Lung (tissue), 12 donors: Measurements from ENCODE around the gene DOCK4. TPM values are rescaled to one million over a fixed set of nuclear protein-coding genes. Genes with fewer than 3 reads are reported as not detected.

Source experiments
- ATAC-seq: fragments of 200-7000 bp; cut with Tn5 transposase; one replicate; pipeline ENCODE4 v1.9.1; 2020; ENCODE audit warnings: moderate number of reproducible peaks; ENCODE audit not compliant: insufficient read depth, low FRiP score
- DNase-seq, 3 donors: peaks; one replicate each; pipeline ENCODE4 v3.0.0-alpha.2; 2013 to 2017
- H3K27ac ChIP-seq, 2 donors: one replicate each; pipeline ENCODE4 v1.5.1; 2013; ENCODE audit warnings: mild to moderate bottlenecking in 2 of 2, moderate library complexity in 2 of 2, control low read depth in 1 of 2, inconsistent platforms in 1 of 2, low read depth in 1 of 2, low read length in 1 of 2
- H3K27me3 ChIP-seq, 3 donors: one replicate each; pipeline ENCODE4 v1.5.1; 2013; ENCODE audit warnings: low read length in 2 of 3; ENCODE audit not compliant: control insufficient read depth in 3 of 3, insufficient read depth in 3 of 3
- H3K36me3 ChIP-seq, 4 donors: one replicate each; pipeline ENCODE4 v1.5.1; 2013; ENCODE audit warnings: low read length in 4 of 4, mild to moderate bottlenecking in 1 of 4, moderate library complexity in 1 of 4; ENCODE audit not compliant: control insufficient read depth in 4 of 4, insufficient read depth in 4 of 4
- H3K4me1 ChIP-seq, 5 donors: one replicate each; pipeline ENCODE4 v1.5.1; 2013; ENCODE audit warnings: low read length in 5 of 5, mild to moderate bottlenecking in 2 of 5, moderate library complexity in 1 of 5; ENCODE audit not compliant: control insufficient read depth in 5 of 5, insufficient read depth in 5 of 5
- H3K4me3 ChIP-seq: one replicate; pipeline ENCODE4 v1.5.1; 2013; ENCODE audit warnings: mild to moderate bottlenecking, control low read depth, moderate library complexity
- H3K9ac ChIP-seq, 2 donors: one replicate each; pipeline ENCODE4 v1.5.1; 2013; ENCODE audit warnings: low read length in 2 of 2, control low read depth in 1 of 2; ENCODE audit not compliant: insufficient read depth in 1 of 2
- H3K9me3 ChIP-seq, 4 donors: one replicate each; pipeline ENCODE4 v1.5.1; 2013; ENCODE audit warnings: low read length in 3 of 4, mild to moderate bottlenecking in 1 of 4, moderate library complexity in 1 of 4; ENCODE audit not compliant: control insufficient read depth in 4 of 4, insufficient read depth in 3 of 4
- CTCF ChIP-seq: IDR thresholded peaks from 2 replicates; pipeline ENCODE4 v1.5.1; 2012; ENCODE audit warnings: mild to moderate bottlenecking; ENCODE audit errors: control extremely low read depth, extremely low read depth
- WGBS, 2 donors: extraction: QIAGEN DNeasy Blood & Tissue Kit; methylation state at CpG; one replicate each; pipeline ENCODE4 v1.1.7; 2013; 5-methylcytosine and 5-hydroxymethylcytosine counted together
- polyA plus RNA-seq, 2 donors: library from polyadenylated mRNA; stranded (reverse); fragments of 200-250 nt; gene quantifications; one replicate each; pipeline ENCODE4 v1.2.1, GENCODE V29; 2013
- total RNA-seq, 2 donors: library from RNA; depleted of rRNA in 1 of 2; stranded (reverse); fragments of >200 nt in 1 of 2; gene quantifications; one replicate each; pipeline ENCODE4 v1.2.1, GENCODE V29; 2014 to 2021
- donor health status: control.
- donor health status: control.
- donor health status: Bipolar disorder and iron deficiency.
- donor health status: healthy.
- donor health status: DM: yes; HTN: yes; CAD: no.

The DOCK4 gene
- total and polyA plus RNA-seq, 4 donors = 18.7 to 163 (median 40.3) TPM

- H3K4me3 ChIP-seq = no peak overlapping the region
- TF ChIP-seq CTCF = no peak
- no peaks in the 10 kb centered on the region for H3K9me3 ChIP-seq
- peak overlapping the region in 1 of 2 donors; percentile 21 for H3K27ac ChIP-seq
- no peak overlapping the region for H3K9ac ChIP-seq
- no peaks in the 10 kb centered on the region for H3K27me3 ChIP-seq
- ATAC-seq (no peak), DNase-seq (no peak)
- H3K36me3 ChIP-seq = no peaks in the 10 kb centered on the region
- 66 to 88% methylated on average over 4 of the region's 4 CpGs for WGBS, 2 donors
- H3K4me1 ChIP-seq = peaks cover 0 to 41% (median 7%) of the 10 kb centered on the region in 5 donors
These were observed 124.4 kb downstream of the DOCK4 start for GRCh38 chr7:112081778-112082177.

GRCh38 chr7:112080978-112081377 lies 125.2 kb downstream of the DOCK4 start:
- H3K4me1 ChIP-seq = peaks cover 0 to 49% (median 7%) of the 10 kb centered on the region in 5 donors
- no peak overlapping the region for H3K4me3 ChIP-seq
- H3K27me3 ChIP-seq = no peaks in the 10 kb centered on the region
- no peak overlapping the region for H3K9ac ChIP-seq
- no peak for TF ChIP-seq CTCF
- DNase-seq (peak in 1 of 3 donors; percentile 38), ATAC-seq (peak; percentile 68)
- WGBS, 2 donors = 15 to 38% methylated on average over 8 of the region's 8 CpGs
- no peaks in the 10 kb centered on the region for H3K9me3 ChIP-seq
- H3K36me3 ChIP-seq = no peaks in the 10 kb centered on the region
- H3K27ac ChIP-seq = peak overlapping the region; percentile 28 to 93

GRCh38 chr7:112080441-112080840 lies 125.8 kb downstream of the DOCK4 start:
- Histone ChIP-seq H3K9me3 (no peaks in the 10 kb centered on the region), H3K27me3 (no peaks in the 10 kb centered on the region), H3K4me1 (peaks cover 0 to 55% (median 7%) of the 10 kb centered on the region in 5 donors), H3K36me3 (no peaks in the 10 kb centered on the region), H3K4me3 (no peak overlapping the region), H3K9ac (no peak overlapping the region), H3K27ac (peak overlapping the region; percentile 24 to 28)
- DNase-seq (peak; percentile 58 to 93 (median 91)), ATAC-seq (peak; percentile 49)
- WGBS, 2 donors = 13 to 34% methylated on average over 5 of the region's 5 CpGs
- no peak for TF ChIP-seq CTCF

- no peak for ATAC-seq
- peaks cover 0 to 50% (median 7%) of the 10 kb centered on the region in 5 donors for H3K4me1 ChIP-seq
These were observed 126.5 kb downstream of the DOCK4 start for GRCh38 chr7:112079673-112080072.

More at GRCh38 chr7:112079673-112080072, 126.5 kb downstream of the DOCK4 start:
- no peak for TF ChIP-seq CTCF
- Histone ChIP-seq H3K27me3 (no peaks in the 10 kb centered on the region), H3K27ac (no peak overlapping the region), H3K9ac (no peak overlapping the region), H3K36me3 (no peaks in the 10 kb centered on the region), H3K9me3 (no peaks in the 10 kb centered on the region), H3K4me3 (no peak overlapping the region)
- no peak for DNase-seq
